ENCODE results near the gene SH3GL3.

The SH3GL3 gene

DNA sequence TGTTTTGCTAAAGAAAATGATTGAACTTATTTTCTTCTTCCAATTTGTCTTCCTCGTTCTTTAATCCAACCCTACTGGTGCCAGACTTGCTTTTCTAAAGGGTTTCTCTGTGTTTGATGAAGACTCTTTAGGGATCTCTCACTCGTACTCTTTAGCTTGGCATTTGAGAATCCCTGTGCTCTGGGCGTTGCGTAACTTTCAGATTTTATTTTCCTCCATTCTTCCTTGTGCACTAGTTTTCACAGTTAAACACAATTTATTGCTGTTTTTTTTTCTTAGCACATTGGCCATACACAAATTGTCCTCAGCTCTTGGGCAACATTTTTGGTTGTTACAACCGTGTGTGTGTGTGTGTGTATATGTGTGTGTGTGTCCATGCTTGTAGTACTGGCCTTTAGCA lies 111.0 kb downstream of the SH3GL3 start:
- TF ChIP-seq, protein P1, sequence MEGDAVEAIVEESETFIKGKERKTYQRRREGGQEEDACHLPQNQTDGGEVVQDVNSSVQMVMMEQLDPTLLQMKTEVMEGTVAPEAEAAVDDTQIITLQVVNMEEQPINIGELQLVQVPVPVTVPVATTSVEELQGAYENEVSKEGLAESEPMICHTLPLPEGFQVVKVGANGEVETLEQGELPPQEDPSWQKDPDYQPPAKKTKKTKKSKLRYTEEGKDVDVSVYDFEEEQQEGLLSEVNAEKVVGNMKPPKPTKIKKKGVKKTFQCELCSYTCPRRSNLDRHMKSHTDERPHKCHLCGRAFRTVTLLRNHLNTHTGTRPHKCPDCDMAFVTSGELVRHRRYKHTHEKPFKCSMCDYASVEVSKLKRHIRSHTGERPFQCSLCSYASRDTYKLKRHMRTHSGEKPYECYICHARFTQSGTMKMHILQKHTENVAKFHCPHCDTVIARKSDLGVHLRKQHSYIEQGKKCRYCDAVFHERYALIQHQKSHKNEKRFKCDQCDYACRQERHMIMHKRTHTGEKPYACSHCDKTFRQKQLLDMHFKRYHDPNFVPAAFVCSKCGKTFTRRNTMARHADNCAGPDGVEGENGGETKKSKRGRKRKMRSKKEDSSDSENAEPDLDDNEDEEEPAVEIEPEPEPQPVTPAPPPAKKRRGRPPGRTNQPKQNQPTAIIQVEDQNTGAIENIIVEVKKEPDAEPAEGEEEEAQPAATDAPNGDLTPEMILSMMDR (IDR thresholded peaks at IDR 0.05; ENCODE audit: borderline replicate concordance, insufficient read depth, low read depth, low read length), result no peak
- H3K4me3 ChIP-seq (ENCODE audit: low read depth, low read length), result no peak overlapping the region

- TF ChIP-seq, protein P1 (IDR thresholded peaks at IDR 0.05; ENCODE audit: borderline replicate concordance, insufficient read depth, low read depth, low read length), result peak; percentile 83
- no peak overlapping the region for H3K4me3 ChIP-seq (ENCODE audit: low read depth, low read length)
Observed at GRCh38 chr15:83559310-83559966, 112.3 kb downstream of the SH3GL3 start.

DNA sequence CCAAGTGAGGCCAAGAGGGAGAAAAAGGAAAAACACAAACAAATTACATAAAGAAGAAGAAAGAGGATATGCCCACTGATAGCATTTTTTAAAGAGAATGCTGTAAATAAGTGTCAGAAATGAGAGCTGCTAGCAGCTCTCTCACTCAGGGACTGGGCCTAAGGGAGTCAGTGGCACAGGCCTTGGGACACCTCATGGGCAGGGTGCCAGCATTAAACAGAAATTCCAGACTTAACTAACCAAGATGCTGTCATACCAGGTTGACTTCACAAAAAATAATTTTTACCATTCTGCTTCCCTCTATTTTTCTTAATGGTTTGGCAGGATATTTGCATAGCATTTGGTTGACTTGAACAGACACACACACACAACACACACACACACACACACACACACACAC lies 114.5 kb downstream of the SH3GL3 start:
- TF ChIP-seq, protein P1 (IDR thresholded peaks at IDR 0.05; ENCODE audit: borderline replicate concordance, insufficient read depth, low read depth, low read length), result no peak
- H3K4me3 ChIP-seq (ENCODE audit: low read depth, low read length), result no peak overlapping the region

GRCh38 chr15:83565138-83565537 lies 118.0 kb downstream of the SH3GL3 start:
- TF ChIP-seq, protein P1 (IDR thresholded peaks at IDR 0.05; ENCODE audit: borderline replicate concordance, insufficient read depth, low read depth, low read length), result no peak
- no peak overlapping the region for H3K4me3 ChIP-seq (ENCODE audit: low read depth, low read length)

DNA sequence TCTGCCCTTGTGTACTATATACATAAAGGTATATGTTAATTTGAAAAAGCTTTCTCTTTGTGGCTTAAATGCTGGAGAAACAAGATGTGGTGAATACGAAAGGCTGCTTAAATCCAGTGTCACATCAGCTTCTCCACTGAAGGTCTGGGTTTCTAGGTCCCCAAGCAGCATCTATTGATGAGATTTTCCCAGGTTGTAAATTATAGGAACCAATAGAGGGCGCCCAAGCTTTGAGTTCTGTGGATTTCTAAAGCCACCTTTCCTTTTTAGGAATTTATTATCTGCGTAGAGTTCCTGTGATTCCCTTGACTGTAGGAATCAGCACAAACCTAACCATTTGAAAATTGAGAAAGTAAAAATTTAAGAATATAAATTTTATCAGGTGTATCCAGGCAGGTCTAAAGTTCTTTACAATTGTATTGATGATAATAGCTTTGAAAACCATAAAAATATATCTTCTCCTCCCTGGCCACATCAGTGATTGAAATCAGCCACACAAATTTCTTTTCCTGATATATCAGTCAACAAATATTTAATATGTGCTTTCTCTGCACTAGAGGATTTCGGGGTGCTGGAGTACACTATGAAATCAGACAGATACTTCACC lies 118.5 kb downstream of the SH3GL3 start:
- no peak overlapping the region for H3K4me3 ChIP-seq (ENCODE audit: low read depth, low read length)
- TF ChIP-seq, protein P1 (IDR thresholded peaks at IDR 0.05; ENCODE audit: borderline replicate concordance, insufficient read depth, low read depth, low read length), result peak; percentile 42

DNA sequence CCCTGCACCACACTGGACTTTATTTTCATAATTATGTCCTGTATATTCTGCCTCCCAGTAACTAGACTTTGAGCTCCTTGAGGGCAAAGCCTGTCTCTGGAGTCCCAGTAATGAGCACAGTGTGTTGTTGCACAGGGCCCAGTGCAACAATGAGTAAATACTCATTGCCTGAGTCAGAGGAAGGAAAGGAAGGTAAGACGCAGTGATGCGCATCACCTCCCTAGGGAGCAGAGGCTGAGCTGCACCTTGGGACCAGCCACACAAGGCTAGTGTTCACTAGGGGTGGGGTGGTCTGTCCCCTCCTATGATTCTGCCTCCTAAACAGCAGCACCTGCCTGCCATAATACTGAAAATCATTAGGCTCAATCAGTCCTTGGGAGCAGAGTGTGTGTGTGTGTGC lies 120.2 kb downstream of the SH3GL3 start:
- H3K4me3 ChIP-seq (ENCODE audit: low read depth, low read length), result no peak overlapping the region
- TF ChIP-seq, protein P1 (IDR thresholded peaks at IDR 0.05; ENCODE audit: borderline replicate concordance, insufficient read depth, low read depth, low read length), result no peak

GRCh38 chr15:83569341-83569740 lies 122.2 kb downstream of the SH3GL3 start:
- TF ChIP-seq, protein P1 (IDR thresholded peaks at IDR 0.05; ENCODE audit: borderline replicate concordance, insufficient read depth, low read depth, low read length), result no peak
- H3K4me3 ChIP-seq (ENCODE audit: low read depth, low read length), result no peak overlapping the region

All from GM12875 (cell line).